Activated naive CD8-positive, alpha-beta T cell treated with anti-CD3 and anti-CD28 coated beads for 36 hours (primary cell): ENCODE measurements around the gene HMCN1. TPM values are rescaled to one million over a fixed set of nuclear protein-coding genes. Genes with fewer than 3 reads are reported as not detected.

Source experiments
- DNase-seq: peaks from one replicate; pipeline ENCODE4 v3.0.0; 2021
- H3K27ac Mint-ChIP-seq: one replicate; pipeline ENCODE4 v1.8.0; 2022; ENCODE audit warnings: mild to moderate bottlenecking, moderate library complexity, mixed read lengths
- H3K27me3 Mint-ChIP-seq: one replicate; pipeline ENCODE4 v1.8.0; 2022; ENCODE audit warnings: mild to moderate bottlenecking, mixed read lengths
- H3K36me3 Mint-ChIP-seq: one replicate; pipeline ENCODE4 v1.8.0; 2021; ENCODE audit warnings: mild to moderate bottlenecking, mixed read lengths
- H3K4me1 Mint-ChIP-seq: one replicate; pipeline ENCODE4 v1.8.0; 2021; ENCODE audit warnings: mixed read lengths
- H3K4me3 Mint-ChIP-seq: one replicate; pipeline ENCODE4 v1.8.0; 2022; ENCODE audit warnings: mild to moderate bottlenecking, moderate library complexity, mixed read lengths
- H3K9me3 Mint-ChIP-seq: one replicate; pipeline ENCODE4 v1.8.0; 2022; ENCODE audit warnings: mixed read lengths
- total RNA-seq, 2 experiments: library from RNA; stranded (reverse); gene quantifications; one replicate each; pipeline ENCODE4 v1.2.3, GENCODE V29; 2021

The HMCN1 gene
- total RNA-seq, 2 experiments from 2014 or later, result 0.02 to 0.04 TPM

GRCh38 chr1:185722098-185722497, 12.1 kb upstream of the HMCN1 start:
- Mint-ChIP-seq H3K9me3 (no peaks in the 10 kb centered on the region), H3K27me3 (peaks cover 9% of the 10 kb centered on the region), H3K27ac (no peak overlapping the region), H3K36me3 (no peaks in the 10 kb centered on the region), H3K4me1 (no peaks in the 10 kb centered on the region), H3K4me3 (no peak overlapping the region)
- DNase-seq, result no peak

- Mint-ChIP-seq H3K4me3 (no peak overlapping the region), H3K36me3 (peaks cover 6% of the 10 kb centered on the region), H3K4me1 (no peaks in the 10 kb centered on the region), H3K27ac (no peak overlapping the region), H3K9me3 (peaks cover 13% of the 10 kb centered on the region), H3K27me3 (peaks cover 18% of the 10 kb centered on the region)
- no peak for DNase-seq
Observed at GRCh38 chr1:185727726-185728125, 6.5 kb upstream of the HMCN1 start.

- Mint-ChIP-seq H3K4me1 (peaks cover 15% of the 10 kb centered on the region), H3K27me3 (peaks cover 49% of the 10 kb centered on the region), H3K36me3 (peaks cover 6% of the 10 kb centered on the region), H3K4me3 (no peak overlapping the region), H3K9me3 (peaks cover 13% of the 10 kb centered on the region), H3K27ac (no peak overlapping the region)
- DNase-seq, result no peak
Observed at GRCh38 chr1:185731446-185731845, 2.7 kb upstream of the HMCN1 start.

- no peak for DNase-seq
- Mint-ChIP-seq H3K36me3 (peaks cover 6% of the 10 kb centered on the region), H3K9me3 (peaks cover 13% of the 10 kb centered on the region), H3K4me3 (no peak overlapping the region), H3K27me3 (peaks cover 53% of the 10 kb centered on the region), H3K27ac (no peak overlapping the region), H3K4me1 (peaks cover 15% of the 10 kb centered on the region)
Observed at GRCh38 chr1:185732951-185733350, 1.2 kb upstream of the HMCN1 start.

- DNase-seq, result no peak
- Mint-ChIP-seq H3K4me1 (peaks cover 15% of the 10 kb centered on the region), H3K4me3 (peak overlapping the region; percentile 44), H3K9me3 (peaks cover 13% of the 10 kb centered on the region), H3K27me3 (peaks cover 67% of the 10 kb centered on the region), H3K36me3 (peaks cover 6% of the 10 kb centered on the region), H3K27ac (peak overlapping the region; percentile 51)
Observed at GRCh38 chr1:185734929-185735700, 924 bp downstream of the HMCN1 start.

GRCh38 chr1:185735701-185736064, 1.5 kb downstream of the HMCN1 start:
- DNase-seq, result no peak
- Mint-ChIP-seq H3K9me3 (peaks cover 12% of the 10 kb centered on the region), H3K4me3 (no peak overlapping the region), H3K4me1 (peaks cover 15% of the 10 kb centered on the region), H3K27me3 (peaks cover 69% of the 10 kb centered on the region), H3K27ac (no peak overlapping the region), H3K36me3 (peaks cover 6% of the 10 kb centered on the region)

GRCh38 chr1:185739967-185740366, 5.8 kb downstream of the HMCN1 start:
- Mint-ChIP-seq H3K4me3 (no peak overlapping the region), H3K27me3 (peaks cover 38% of the 10 kb centered on the region), H3K36me3 (peaks cover 2% of the 10 kb centered on the region), H3K27ac (no peak overlapping the region), H3K4me1 (peaks cover 8% of the 10 kb centered on the region), H3K9me3 (no peaks in the 10 kb centered on the region)
- no peak for DNase-seq

- H3K9me3 Mint-ChIP-seq, result no peaks in the 10 kb centered on the region
Observed at GRCh38 chr1:185741551-185741950, 7.4 kb downstream of the HMCN1 start.

GRCh38 chr1:185742403-185742802, 8.2 kb downstream of the HMCN1 start:
- no peak overlapping the region for H3K4me3 Mint-ChIP-seq

More at GRCh38 chr1:185741551-185741950, 7.4 kb downstream of the HMCN1 start:
- Mint-ChIP-seq H3K4me1 (peaks cover 4% of the 10 kb centered on the region), H3K27ac (no peak overlapping the region), H3K36me3 (peaks cover 2% of the 10 kb centered on the region), H3K4me3 (no peak overlapping the region), H3K27me3 (peaks cover 32% of the 10 kb centered on the region)
- DNase-seq, result no peak

GRCh38 chr1:185745165-185745564, 11.0 kb downstream of the HMCN1 start:
- Mint-ChIP-seq H3K9me3 (no peaks in the 10 kb centered on the region), H3K4me1 (peaks cover 4% of the 10 kb centered on the region), H3K4me3 (no peak overlapping the region), H3K36me3 (peaks cover 2% of the 10 kb centered on the region), H3K27me3 (peaks cover 14% of the 10 kb centered on the region), H3K27ac (no peak overlapping the region)
- DNase-seq, result no peak

More at GRCh38 chr1:185742403-185742802, 8.2 kb downstream of the HMCN1 start:
- H3K27ac Mint-ChIP-seq, result no peak overlapping the region
- H3K9me3 Mint-ChIP-seq, result no peaks in the 10 kb centered on the region
- peaks cover 2% of the 10 kb centered on the region for H3K36me3 Mint-ChIP-seq
- DNase-seq, result no peak
- H3K27me3 Mint-ChIP-seq, result peaks cover 28% of the 10 kb centered on the region
- peaks cover 4% of the 10 kb centered on the region for H3K4me1 Mint-ChIP-seq

- H3K4me3 Mint-ChIP-seq, result no peak overlapping the region
- no peaks in the 10 kb centered on the region for H3K4me1 Mint-ChIP-seq
- no peak for DNase-seq
- H3K27ac Mint-ChIP-seq, result no peak overlapping the region
- no peaks in the 10 kb centered on the region for H3K9me3 Mint-ChIP-seq
- no peaks in the 10 kb centered on the region for H3K36me3 Mint-ChIP-seq
- H3K27me3 Mint-ChIP-seq, result peaks cover 35% of the 10 kb centered on the region
Observed at GRCh38 chr1:185759061-185759460, 24.9 kb downstream of the HMCN1 start.

- Mint-ChIP-seq H3K36me3 (no peaks in the 10 kb centered on the region), H3K27me3 (peaks cover 30% of the 10 kb centered on the region), H3K4me1 (no peaks in the 10 kb centered on the region), H3K27ac (no peak overlapping the region), H3K4me3 (no peak overlapping the region), H3K9me3 (no peaks in the 10 kb centered on the region)
- DNase-seq, result no peak
Observed at GRCh38 chr1:185761841-185762240, 27.6 kb downstream of the HMCN1 start.

- peaks cover 13% of the 10 kb centered on the region for H3K27me3 Mint-ChIP-seq
- no peak for DNase-seq
- no peaks in the 10 kb centered on the region for H3K9me3 Mint-ChIP-seq
- no peak overlapping the region for H3K4me3 Mint-ChIP-seq
- no peaks in the 10 kb centered on the region for H3K36me3 Mint-ChIP-seq
- no peak overlapping the region for H3K27ac Mint-ChIP-seq
- no peaks in the 10 kb centered on the region for H3K4me1 Mint-ChIP-seq
Observed at GRCh38 chr1:185767508-185768120, 33.4 kb downstream of the HMCN1 start.

GRCh38 chr1:185768371-185768770, 34.2 kb downstream of the HMCN1 start:
- H3K4me3 Mint-ChIP-seq, result no peak overlapping the region
- peaks cover 5% of the 10 kb centered on the region for H3K27me3 Mint-ChIP-seq
- H3K27ac Mint-ChIP-seq, result no peak overlapping the region
- H3K4me1 Mint-ChIP-seq, result no peaks in the 10 kb centered on the region
- DNase-seq, result no peak
- no peaks in the 10 kb centered on the region for H3K36me3 Mint-ChIP-seq
- no peaks in the 10 kb centered on the region for H3K9me3 Mint-ChIP-seq

- Mint-ChIP-seq H3K36me3 (no peaks in the 10 kb centered on the region), H3K4me3 (no peak overlapping the region), H3K9me3 (no peaks in the 10 kb centered on the region), H3K27ac (no peak overlapping the region), H3K4me1 (no peaks in the 10 kb centered on the region), H3K27me3 (peaks cover 10% of the 10 kb centered on the region)
- no peak for DNase-seq
Observed at GRCh38 chr1:185769136-185769535, 34.9 kb downstream of the HMCN1 start.

GRCh38 chr1:185774394-185774793, 40.2 kb downstream of the HMCN1 start:
- no peaks in the 10 kb centered on the region for H3K36me3 Mint-ChIP-seq
- peaks cover 19% of the 10 kb centered on the region for H3K27me3 Mint-ChIP-seq
- H3K27ac Mint-ChIP-seq, result no peak overlapping the region
- no peaks in the 10 kb centered on the region for H3K9me3 Mint-ChIP-seq
- no peaks in the 10 kb centered on the region for H3K4me1 Mint-ChIP-seq
- no peak for DNase-seq
- H3K4me3 Mint-ChIP-seq, result no peak overlapping the region
